Stimulated activated CD4-positive, alpha-beta T cell treated with anti-CD3 and anti-CD28 coated beads, Interleukin-1b, Interleukin-23, amount 100 ng/mL, for 24 hours (primary cell): ENCODE data around the gene RNF208.
A peak's percentile ranks its signal among the peaks of the same experiment; 100 is the strongest.
"Not testable (repeated sequence)": the region's sequence is repeated elsewhere in the genome, so short reads cannot be mapped to it uniquely, and the experiment has no call there.

Experiments used
- DNase-seq, 4 experiments: peaks; one replicate each; pipeline ENCODE4 v3.0.0-alpha.2; 2020; ENCODE audit warnings: low read depth in 4 of 4, low spot score in 1 of 4

RNF208 gene

DNA sequence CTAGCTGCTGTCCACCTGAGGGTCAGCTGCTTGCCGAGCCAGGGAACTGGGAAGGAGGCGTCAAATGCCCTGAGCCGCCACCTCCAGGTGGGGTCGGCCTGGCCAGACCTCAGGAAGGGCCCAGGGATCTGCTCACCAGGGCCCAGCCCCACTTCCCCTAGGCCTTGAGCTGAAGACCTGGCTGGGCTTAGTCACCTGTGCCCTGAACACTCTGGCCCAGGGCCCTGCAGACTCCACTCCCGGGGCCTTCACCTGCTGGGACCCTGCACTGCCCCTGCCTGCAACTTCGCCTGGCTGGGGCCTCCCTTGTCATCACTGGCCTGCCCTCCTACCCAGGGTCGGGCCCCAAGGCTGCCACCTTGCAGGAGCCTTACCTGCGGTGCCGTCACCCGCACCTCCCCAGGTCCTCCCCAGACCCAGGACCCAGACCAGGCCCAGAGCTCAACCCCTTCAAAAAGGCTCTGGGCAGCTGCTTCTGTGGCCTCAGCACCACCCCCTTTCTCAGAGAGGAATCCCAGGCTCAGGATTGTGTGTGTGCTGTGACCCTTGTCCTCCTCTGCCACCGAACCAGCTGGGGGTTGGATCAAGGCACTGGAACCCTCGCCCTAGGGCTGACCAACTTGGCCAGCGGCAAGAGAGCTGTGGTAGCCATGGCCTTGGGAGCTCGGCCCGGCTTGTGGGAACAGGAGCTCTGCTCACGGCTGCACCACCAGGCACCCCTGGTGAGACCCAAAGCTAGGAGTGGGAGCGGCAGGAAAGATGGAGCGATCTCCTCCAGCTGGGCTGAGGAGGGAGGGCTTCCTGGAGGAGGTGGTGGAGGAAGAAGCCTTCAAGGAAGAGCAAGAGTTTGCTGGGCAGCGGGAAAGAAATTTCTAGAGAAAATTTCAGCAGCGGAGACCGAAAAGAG, 31.9 kb upstream of the RNF208 start:
- DNase-seq = no peak

DNA sequence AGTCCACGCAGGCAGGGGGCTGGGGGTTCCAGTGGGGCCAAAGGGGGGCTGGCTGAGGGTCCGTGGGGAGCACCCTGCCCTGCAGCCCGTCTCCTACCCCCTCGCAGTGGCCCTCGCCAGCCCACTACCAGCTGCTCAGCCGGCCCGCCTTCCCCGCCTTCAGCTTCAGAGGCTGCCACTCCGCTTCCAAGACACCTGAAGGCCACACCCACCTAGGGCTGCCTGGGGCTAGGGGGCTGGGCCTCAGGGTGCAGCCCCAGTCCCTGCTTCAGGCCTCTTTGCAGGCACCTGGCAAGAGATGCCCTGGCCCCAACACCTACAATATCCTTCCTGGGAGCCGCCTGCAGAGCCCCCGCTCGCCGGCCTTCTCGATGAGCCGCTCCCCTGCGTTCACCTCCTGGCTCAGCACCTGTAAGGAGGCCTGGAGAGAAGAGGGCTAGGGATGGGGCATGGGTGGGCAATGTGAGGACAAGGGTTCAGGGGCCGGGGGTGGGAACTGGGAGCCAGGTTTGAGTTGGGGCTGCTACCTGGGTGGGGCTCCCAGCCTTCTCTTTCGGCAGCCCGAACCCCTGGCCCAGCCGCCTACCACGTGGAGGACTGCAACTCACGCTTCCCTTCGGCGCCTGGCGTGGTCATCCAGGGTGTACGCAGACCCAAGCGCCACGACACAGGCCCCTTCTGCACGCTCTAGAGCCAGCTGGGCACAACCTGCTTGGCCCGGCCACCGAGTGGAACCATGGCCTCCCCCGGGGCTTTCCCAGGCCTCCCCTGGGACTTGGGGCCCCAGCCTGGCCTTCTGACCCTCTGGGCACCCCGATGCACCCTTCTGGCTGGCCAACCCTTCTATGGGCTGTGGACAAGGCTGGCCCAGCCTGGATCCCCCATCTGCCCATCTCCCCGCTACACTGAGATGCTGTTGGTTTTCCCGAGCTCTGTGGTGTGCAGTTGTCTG, 30.8 kb upstream of the RNF208 start:
- DNase-seq = no peak

DNA sequence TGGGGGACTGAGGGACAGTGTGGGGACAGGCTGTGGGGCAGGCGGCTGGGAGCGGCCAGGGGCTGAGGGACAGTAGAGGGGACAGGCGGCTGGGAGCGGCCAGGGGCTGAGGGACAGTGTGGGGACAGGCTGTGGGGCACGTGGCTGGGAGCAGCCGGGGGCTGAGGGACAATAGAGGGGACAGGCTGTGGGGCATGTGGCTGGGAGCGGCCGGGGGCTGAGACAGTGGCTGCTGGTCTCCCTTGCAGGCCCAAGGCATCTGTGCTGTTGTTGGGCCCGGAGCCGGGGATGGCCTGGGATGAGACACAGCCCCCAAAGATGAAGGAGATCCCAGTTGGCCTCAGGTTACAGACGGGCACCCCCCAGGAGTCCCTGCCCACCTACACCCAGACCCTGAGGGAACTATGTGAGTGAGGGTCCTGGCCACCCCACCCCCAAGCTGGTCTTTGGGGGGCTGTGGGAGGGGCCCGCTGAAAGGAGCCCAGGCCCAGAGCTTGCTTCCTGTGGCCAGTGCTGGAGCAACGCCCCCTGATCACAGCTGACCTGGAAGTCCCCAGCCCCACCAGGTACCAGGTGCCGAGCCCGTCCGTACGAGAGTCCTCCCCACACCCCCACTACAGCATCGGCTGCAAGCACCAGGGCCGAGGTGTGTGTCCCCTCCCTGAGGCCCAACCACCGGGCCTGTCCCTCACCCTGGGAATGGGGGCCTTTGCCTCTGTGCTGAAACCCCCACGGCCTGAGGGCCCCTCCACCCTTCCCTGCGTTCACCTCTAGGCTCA, 29.6 kb upstream of the RNF208 start:
- DNase-seq = no peak

DNA sequence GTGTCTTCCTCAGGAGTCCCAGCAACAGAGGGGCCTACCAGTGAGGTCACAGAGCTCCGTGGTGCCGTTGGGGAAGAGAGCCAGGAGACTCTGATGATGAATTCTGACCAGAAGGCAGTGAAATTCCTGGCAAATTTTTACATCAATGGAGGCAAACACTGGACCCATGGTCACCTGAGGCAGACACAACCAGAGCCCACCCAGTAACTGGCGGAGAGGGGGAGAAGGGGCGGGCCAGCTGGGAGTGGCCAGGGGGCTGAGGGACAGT, 29.1 kb upstream of the RNF208 start, which contains the start of gene STPG3:
TSS of gene STPG3 (plus strand) at position 93 of the 268 bp plus-strand sequence. CDS start at position 94, 1 bp downstream.
- no peak for DNase-seq

DNA sequence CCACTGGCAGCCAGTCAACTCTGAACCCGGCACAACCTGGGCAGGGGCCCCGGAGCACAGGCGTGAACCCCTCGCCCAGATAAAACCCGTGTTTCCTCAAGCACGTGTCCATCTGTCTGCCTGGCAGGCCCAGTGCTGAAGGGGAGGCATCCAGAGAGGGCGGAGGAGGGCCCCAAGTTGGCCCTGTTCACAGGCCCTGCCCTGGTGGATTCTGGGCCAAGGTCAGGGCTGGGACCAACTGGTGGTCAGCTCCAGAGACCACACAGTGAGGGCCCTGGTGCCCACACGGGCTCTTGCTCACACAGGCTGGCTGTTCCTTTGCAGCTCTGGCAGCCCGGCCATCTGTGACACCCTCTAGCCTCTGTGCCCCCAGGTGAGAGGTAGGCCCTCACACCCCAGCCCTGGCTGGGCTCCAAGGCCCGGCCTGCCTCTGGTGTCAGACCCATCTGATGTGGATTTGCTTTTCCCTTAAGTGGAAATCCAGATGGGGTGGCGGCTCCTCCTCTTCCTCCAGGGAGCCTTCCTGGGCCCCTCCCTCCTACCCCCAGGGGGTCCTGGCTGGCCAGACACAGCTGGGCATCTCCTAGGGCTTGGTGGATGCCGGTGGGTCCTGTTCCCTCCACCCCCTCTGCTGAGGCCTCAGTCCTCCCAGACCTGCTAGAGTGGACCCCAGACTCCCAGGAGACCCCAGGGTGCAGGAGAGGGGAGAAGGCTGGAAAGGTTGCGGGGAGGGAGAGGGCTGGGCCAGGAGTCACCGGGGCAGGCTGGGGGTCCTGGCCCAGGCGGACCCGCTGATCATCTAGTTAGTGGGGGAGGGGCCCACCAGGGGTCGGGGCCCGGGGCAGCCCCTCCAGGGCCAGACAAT, 28.5 kb upstream of the RNF208 start:
- DNase-seq = no peak

DNA sequence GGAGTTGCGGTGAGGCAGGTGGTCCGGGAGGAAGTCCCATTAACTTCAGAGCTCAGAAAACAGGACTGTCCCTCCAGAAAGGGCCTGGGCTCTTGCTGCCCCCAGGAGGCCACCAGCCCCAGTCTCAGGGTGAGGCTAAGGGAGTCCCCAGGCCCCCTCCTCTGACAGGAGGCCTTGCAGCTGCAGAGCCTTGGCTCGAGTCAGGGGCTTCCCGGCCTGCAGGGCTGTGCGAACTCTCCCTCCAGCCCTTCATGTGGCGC, 25.8 kb upstream of the RNF208 start:
- DNase-seq = no peak

DNA sequence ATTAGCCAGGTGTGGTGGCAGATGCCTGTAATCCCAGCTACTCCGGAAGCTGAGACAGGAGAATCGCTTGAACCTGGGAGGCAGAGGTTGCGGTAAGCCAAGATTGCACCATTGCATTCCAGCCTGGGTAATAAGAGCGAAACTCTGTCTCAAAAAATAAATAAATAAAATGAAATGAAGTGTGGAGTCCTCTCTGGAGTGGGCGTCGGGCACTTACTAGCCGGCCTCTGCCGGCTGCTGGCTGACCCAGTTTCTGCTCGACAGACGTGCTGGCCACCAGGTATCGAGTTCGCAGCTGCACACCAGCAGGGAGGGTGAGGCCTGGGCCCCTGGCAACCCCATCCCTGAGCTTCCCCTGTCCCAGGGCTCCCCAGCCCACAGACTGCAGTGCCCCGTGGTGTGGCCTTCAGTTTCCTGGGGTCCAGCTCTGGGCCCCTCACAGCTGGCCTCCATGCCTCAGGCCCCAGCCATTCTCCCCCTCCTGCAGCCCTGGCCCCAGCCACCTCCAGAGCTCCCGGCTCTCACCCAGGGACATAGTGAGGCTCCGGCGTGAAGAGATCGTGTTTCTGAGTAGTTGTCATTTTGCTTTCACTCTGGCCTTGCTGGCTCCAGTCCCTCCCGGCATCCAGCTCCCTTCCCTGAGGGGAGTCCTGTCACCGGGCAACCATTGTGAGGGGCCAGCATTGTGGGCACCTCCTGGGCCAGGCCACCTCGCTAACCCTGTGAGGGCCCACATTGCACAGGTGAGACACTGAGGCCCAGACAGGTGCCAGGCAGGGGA, 25.3 kb upstream of the RNF208 start:
- DNase-seq = no peak

DNA sequence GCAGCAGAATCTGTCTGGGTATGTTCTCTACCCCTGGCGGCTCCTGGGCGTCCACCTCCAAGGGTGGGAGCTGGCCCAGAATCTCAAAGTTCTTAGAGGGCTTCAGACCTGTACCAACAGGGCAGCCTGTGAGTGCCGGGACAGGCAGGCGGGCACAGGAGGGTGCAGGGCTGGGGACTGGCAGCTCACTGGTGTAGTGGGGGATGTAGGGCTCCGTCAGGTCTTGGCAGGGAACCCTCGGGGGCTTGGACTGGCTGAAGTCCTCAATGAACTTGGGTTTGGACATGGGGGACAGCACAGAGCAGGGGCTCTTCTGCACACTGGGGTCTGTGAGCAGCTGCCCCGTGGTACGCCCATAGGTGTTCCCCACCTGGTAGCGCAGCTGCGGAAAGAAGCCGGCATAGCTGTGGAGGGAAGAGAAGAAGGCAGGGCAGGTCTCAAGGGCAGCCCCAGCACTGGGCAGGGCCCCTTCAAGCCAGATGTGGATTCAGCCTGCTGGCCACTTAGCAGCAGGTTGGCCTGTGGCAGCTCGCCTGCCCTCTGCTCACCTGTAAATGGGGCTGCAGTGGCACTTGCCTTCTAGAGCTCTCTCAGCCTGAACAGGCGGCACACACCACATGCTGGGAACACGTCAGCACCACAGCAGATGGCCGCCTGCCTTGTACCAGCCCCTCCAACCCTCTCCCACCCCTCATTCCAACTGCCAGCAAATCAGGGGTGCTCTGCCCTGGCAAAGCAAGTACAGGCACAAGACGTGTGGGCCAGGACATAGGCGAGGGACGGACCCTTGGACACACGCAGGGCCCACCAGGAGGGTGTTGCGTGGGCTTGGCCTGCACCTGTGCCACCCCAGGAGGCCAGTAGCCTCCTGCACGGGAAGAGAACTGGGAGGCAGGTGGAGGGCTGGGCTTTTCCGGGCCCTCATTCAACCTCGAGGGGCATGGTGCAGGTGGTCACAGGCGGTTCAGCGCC, 23.7 kb upstream of the RNF208 start:
- no peak for DNase-seq

DNA sequence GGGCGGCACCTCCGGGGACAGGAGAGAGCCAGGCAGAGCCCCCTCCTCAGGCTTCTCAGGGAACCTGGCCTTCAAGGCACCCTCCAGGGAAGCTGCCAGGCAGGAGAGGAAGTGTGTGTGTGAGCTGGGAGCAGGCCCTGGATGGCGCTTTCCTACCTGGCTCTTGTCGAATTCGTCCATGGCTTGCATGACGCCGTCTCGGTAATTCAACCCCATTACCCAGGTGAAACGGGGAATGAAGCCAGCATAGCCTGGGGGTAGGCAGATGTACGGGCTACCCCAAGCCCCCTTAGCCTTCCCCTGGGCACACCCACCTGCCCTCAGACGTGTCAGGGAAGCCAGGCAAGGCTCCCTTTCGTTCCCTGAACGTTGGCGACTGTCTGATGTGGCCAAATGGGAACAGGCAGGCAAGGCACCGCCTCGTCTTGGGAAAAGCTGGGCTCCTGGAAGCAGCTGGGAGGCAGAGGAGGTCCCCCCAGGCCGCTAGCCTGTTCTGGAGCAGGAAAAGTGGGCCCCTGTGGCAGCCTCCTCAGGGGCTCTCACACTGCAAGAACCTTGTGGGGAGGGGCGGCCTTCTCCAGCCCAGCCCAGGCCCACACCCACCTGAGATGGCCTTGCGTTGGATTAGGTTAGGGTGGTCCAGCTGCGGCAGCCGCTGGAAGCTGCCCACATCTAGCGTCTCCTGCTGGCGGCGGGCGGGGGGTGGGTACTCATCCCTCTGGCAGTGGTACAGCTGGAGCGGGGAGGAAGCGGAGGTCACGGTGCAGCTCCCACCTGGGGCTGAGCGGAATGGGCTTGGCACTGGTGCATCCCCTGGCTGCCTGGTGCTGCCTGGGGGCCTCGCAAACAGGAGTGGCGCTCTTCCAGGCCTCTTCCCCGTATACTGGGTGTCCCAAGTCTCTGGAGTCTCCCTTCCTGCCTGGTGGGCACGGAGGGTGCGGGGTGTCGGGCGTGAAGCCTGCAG, 22.7 kb upstream of the RNF208 start:
- no peak for DNase-seq

DNA sequence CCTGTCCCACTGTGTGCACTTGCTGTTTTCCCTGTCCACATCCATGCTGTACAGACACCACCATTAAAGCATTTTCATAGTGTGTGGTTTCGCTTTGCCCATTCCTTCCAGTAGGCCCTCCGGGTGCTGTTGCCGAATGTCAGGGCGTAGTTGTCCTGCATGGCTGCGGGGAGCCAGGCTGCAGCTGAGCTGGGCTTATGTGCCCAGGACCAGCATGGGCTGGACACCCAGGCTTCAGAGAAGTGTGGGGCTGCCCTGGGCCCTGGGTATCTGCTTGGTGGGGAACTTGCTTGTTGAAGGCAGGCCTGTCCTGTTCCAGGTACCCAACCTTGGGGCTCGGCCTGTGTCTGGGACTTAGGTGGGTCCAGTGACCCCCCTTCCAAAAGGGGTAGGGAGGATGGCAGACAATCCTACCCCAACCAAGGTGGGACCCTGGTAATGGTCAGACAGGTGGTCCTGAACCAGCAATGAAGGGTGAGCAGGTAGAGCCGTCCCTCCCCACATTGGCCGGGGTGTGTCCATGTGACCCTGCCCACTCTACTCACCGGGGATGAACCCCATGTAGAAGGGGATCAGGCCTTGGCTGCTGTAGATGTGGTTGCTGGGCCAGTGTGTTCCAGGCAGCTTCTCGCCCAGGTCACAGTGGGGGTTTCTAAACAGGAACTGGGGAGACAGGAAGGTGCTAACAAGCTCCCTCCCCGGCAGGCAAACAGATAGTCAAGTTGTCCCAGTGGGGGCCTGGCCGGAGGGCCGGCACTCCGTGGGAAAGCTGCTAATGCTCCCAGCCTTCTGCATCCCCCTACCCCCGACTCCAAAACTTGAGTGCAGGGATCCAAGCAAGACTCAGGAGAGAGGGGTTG, 21.8 kb upstream of the RNF208 start:
- DNase-seq = no peak

DNA sequence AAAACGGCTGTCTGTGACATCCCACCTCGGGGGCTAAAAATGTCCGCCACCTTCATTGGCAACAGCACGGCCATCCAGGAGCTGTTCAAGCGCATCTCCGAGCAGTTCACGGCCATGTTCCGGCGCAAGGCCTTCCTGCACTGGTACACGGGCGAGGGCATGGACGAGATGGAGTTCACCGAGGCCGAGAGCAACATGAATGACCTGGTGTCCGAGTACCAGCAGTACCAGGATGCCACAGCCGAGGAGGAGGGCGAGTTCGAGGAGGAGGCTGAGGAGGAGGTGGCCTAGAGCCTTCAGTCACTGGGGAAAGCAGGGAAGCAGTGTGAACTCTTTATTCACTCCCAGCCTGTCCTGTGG, 21.2 kb upstream of the RNF208 start:
- DNase-seq = not testable (repeated sequence)

DNA sequence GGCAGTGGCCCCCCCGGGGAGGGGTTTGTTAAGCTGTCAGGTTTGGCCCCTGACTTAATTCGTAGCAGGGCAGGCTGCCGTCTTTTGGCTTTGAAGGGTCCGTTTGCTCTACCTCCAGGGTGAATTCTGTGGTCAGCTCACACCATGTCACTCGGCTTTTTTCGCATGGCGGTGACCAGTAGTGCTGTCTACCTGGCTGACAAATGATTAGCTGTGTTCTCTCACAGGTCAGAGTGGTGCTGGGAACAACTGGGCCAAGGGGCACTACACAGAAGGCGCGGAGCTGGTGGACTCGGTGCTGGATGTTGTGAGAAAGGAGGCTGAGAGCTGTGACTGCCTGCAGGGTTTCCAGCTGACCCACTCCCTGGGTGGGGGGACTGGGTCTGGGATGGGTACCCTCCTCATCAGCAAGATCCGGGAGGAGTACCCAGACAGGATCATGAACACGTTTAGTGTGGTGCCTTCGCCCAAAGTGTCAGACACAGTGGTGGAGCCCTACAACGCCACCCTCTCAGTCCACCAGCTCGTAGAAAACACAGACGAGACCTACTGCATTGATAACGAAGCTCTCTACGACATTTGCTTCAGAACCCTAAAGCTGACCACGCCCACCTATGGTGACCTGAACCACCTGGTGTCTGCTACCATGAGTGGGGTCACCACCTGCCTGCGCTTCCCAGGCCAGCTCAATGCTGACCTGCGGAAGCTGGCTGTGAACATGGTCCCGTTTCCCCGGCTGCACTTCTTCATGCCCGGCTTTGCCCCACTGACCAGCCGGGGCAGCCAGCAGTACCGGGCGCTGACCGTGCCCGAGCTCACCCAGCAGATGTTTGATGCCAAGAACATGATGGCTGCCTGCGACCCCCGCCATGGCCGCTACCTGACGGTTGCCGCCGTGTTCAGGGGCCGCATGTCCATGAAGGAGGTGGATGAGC, 20.5 kb upstream of the RNF208 start:
- DNase-seq = no peak

DNA sequence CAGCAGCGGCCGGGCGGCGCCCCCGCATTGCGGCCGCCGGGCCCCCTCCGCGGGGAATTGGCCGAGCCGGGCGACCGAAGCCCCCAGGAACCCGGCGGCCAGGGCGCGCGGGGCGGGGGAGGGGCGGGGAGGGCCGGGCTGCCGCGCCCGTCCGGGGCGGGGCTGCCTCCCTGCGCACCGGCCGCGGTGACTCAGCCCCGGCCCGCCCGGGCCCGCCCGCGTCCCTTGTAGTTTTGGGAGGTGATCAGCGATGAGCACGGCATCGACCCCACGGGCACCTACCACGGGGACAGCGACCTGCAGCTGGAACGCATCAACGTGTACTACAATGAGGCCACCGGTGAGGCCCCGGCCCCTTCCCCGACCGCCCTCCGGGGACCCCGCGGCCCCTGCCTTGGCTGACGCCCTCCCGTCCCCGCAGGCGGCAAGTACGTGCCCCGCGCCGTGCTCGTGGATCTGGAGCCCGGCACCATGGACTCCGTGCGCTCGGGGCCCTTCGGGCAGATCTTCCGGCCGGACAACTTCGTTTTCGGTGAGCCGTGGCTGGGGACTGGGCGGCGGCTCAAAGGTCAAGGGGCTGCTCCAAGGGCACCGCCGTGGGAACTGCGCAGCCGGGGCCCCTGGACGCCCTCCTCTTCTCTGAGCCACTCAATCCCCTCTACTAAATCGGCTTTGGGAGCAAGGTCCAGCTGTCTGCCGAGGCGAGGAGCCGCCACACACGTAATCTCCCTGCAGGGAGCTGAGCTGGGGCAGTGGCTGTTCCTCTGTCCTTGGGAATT, 19.6 kb upstream of the RNF208 start:
- DNase-seq = peak; percentile 31 to 64 (median 45)

DNA sequence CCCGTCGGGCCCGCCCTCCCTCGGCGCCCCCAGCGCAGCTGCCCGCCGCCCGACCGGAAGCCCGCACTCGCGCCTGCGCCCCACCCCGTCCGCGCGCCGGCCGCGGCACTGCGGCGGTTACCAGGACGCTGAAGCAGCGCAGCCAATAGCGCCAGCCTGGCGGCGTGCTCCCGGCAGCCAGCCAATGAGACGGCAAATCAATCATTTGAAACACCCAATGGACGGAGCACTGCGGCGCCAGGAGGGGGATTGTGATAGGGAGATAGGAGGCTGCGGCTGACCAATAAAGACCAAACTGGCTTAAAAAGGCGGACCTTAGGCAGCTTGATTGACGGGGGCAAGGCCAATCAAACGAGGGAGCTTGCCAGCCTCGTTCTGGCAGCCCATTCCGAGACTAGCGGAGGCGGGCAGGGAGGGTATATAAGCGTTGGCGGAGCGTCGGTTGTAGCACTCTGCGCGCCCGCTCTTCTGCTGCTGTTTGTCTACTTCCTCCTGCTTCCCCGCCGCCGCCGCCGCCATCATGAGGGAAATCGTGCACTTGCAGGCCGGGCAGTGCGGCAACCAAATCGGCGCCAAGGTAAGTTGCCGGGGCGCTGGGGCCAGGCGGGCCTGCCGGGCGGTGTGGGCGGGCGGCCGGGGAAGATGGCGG, 18.9 kb upstream of the RNF208 start, which contains the start of gene TUBB4B:
TSS of gene TUBB4B (plus strand) at position 447 of the 649 bp plus-strand sequence. CDS start at position 521, 74 bp downstream.
- DNase-seq = peak; percentile 88 to 96 (median 94)
